ENCODE data around the gene GSAP. TPM values are rescaled to one million over a fixed set of nuclear protein-coding genes. Genes with fewer than 3 reads are reported as not detected.

The GSAP gene
- total RNA-seq, 2 donors from 2014 or later = 10.3 to 11.5 TPM

GRCh38 chr7:77318019-77318418 is 98.1 kb downstream of the GSAP start:
- ATAC-seq (no peak), DNase-seq (no peak)
- intact Hi-C loops (cut with DNase I) = no loop called here

DNA sequence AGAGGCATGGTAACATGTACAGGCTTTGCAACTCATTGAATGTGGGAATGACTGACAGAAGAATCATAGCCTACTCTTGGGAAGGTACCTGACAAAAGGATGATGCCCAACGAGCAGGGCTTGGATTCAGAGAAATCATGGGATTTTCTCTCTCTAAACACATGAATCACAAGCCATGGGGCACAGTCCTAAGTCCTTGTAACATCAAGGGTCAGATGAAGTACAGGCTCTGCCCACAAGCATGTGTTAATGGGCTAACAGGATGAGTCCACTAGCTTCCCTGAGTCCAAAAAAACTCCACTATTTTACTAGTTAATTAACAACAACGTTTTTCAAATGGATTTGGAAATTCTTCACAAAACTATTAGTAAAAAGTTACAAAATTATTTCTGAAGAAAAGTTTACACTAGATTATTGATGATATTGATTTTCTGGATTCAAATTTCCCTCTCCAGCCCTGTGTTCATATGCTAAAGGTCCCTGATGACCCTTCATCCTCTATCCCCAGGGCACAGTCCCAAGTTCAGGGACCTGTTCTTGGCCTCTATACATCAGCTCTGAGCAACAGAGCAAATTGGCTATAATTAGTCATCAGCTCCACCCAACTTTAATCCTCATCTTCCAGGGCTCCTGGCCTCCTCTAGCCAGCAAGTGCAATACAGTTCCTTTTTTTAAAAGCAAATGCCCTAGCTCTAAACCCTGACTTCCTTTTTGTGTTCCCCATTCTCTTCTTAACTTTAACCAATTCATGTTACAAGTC is 99.8 kb downstream of the GSAP start:
- intact Hi-C loops (cut with DNase I) = no loop called here
- DNase-seq = no peak
- ATAC-seq = no peak

GRCh38 chr7:77315182-77315591 is 101.0 kb downstream of the GSAP start:
- ATAC-seq (peak; percentile 52 to 90), DNase-seq (no peak)
- intact Hi-C loops (cut with DNase I) = no loop called here

- intact Hi-C loops (cut with DNase I) = no loop called here
- peak in 1 of 2 donors; percentile 59 for ATAC-seq
These were observed 102.2 kb downstream of the GSAP start for GRCh38 chr7:77313876-77314480.

GRCh38 chr7:77313085-77313484 is 103.1 kb downstream of the GSAP start:
- intact Hi-C loops (cut with DNase I) = no loop called here
- ATAC-seq (peak; percentile 25 to 75), DNase-seq (no peak)

More at GRCh38 chr7:77313876-77314480, 102.2 kb downstream of the GSAP start:
- DNase-seq = no peak

DNA sequence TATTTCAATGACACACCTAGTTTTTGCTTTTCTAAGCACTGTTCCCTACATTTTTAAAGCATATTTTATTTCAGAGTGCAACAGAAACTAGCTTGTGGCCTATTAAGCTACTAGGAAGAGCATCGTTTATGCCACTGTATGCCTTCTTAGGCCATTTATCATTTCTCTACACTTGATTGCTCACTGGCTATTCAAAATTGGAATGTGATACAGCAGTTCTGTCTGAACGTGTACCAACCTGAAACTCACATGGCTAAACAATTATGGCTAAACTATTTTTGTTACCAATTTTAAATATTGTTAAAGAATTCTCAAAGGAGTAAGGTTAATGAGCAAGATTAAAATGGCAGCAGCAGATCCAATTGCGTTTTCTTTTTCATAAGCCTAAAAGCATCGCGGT is 105.2 kb downstream of the GSAP start:
- intact Hi-C loops (cut with DNase I) = no loop called here
- DNase-seq (no peak), ATAC-seq (no peak)

- intact Hi-C loops (cut with DNase I) = no loop called here
- ATAC-seq = no peak
- no peak for DNase-seq
These were observed 106.4 kb downstream of the GSAP start for GRCh38 chr7:77309714-77310220.

- ATAC-seq (peak in 1 of 2 donors; percentile 55), DNase-seq (no peak)
- intact Hi-C loops (cut with DNase I) = no loop called here
These were observed 107.4 kb downstream of the GSAP start for GRCh38 chr7:77308792-77309191.

DNA sequence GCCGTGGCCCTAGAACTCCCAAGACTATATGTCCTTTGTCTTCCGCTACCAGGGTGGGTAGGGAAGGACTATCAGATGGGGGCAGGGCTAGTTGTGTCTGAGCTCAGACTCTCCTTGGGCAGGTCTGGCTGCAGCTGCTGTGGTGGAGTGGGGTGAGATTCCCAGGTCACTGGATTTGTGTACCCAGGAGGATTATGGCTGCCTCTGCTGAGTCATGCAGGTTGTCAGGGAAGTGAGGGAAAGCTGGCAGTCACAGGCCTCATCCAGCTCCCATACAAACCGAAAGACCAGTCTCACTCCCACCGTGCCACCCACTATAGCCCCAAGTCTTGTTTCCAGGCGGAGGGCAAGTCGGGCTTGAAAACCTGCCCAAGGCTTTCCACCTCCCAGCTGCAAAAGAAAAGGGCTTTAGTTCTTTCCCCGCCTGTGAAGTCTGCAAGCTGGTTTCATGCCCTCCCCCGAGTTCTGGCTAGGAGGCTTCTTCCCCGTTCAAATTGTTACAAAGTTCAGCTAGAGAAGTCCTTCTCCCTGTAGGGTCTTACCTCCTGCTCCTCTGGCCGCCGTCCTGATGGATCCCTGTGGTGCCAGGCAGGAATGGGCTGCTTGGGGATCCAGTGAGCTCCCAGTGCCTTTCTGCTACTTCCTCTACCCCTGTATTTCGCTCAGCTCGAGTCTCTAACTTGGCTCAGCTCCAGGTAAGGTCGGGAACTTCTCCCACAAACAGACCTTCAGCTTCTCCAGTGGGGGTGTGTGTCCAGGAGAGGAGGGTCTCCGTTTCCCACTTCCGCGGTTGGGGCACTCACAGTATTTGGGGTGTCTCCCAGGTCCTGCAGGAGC is 109.7 kb downstream of the GSAP start:
- ATAC-seq (no peak), DNase-seq (no peak)
- intact Hi-C loops (cut with DNase I) = no loop called here

- ATAC-seq (no peak), DNase-seq (no peak)
- intact Hi-C loops (cut with DNase I) = no loop called here
These were observed 120.6 kb downstream of the GSAP start for GRCh38 chr7:77295549-77295948.

DNA sequence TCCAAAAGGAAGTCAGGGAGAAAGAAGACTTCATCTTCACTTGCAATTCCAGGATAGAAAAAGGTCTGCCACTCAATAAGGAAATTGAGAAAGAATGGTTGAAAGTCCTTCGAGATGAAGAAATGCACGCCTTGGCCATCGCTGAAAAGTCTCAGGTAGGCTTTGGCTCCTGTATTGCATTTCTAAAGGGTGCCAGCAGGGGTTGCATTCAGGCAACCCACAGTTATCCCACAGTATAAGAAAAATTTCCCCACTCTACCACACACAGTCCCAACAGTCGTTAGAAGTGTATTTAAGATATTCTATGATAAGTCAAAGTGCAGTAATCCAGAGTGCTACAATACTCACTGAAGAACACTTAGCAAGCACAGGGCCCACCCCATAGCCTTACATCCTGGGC is 123.1 kb downstream of the GSAP start:
- DNase-seq (no peak), ATAC-seq (no peak)
- intact Hi-C loops (cut with DNase I) = no loop called here

- no peak for ATAC-seq
- DNase-seq = no peak
- intact Hi-C loops (cut with DNase I) = no loop called here
These were observed 125.7 kb downstream of the GSAP start for GRCh38 chr7:77290425-77290824.

DNA sequence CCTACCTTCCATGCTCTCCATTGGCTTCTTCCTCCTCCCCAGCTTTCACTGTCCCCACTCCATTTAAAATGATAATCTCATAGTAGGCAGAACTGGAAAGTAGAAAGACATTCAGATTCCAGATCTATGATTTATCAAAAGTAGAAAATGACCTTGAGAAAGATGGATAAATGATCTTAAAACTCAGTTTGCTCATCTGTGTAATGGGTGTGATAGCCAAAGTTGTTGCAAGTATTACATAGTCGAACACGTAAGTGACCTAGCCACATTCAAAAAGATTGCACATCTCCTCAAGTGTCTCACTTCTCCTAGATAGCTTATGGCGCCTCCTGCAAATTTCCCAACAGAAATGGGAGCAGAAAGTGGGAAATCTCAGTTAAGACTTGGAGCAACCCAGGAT is 126.8 kb downstream of the GSAP start:
- ATAC-seq = no peak
- DNase-seq = no peak
- intact Hi-C loops (cut with DNase I) = no loop called here

- ATAC-seq = no peak
- intact Hi-C loops (cut with DNase I) = no loop called here
- no peak for DNase-seq
These were observed 127.4 kb downstream of the GSAP start for GRCh38 chr7:77288676-77289320.

GRCh38 chr7:77284616-77285015 is 131.5 kb downstream of the GSAP start:
- no peak for DNase-seq
- intact Hi-C loops (cut with DNase I) = no loop called here
- no peak for ATAC-seq

DNA sequence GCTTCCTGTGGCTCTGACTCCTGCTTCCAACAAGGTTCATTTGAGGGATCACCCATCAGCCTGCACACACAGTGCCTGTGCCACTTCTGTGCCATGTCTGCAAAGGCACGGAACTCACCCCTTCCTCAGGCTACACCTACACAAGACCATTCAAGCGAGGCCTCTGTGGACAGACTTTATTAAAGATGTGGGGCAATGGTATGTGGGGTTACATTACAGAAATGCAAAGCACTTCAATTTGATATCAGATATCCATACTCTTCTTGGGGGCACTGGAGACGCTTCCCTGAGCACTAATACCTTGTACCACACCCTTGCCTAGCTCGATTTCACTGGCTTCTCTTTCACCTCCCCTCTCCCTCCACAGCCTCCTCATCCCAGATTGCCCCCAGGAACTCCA is 132.1 kb downstream of the GSAP start:
- intact Hi-C loops (cut with DNase I) = no loop called here
- ATAC-seq = no peak
- no peak for DNase-seq

- ATAC-seq = peak; percentile 55 to 56
- intact Hi-C loops (cut with DNase I) = no loop called here
- DNase-seq = no peak
These were observed 133.3 kb downstream of the GSAP start for GRCh38 chr7:77282897-77283296.

DNA sequence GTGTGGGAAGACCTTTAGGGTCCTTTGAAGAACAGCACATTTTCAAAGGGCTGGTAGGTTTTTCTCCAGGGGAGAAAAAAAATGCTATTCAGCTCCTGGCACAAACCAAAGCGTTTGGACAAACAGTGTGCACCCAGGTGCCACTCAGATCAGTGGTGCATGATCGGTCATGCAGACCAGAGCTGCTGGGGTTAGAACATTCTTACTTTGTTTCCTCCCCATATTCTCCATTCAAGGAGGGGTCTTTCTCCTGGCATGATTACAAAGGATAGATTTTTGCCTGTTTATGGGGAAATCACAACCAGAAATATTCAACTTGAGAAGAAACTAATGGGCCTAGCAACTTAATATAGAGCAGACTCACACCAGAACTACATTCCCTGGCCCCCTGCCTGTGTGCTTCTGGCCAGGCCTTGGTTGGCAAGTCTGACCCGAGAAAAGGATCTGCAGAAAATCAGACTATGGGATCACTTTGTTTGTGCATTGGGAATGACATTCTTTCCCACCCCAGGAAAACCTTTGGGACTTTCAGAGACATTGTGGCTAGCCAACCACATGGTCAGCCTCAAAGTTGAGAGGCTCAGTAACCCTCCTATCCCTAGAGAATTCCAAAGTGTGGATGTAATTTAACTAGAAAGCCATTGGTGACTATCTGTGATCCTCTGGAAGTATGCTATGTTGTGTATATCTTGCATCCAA is 134.2 kb downstream of the GSAP start:
- intact Hi-C loops (cut with DNase I) = no loop called here
- ATAC-seq = peak; percentile 78 to 89
- DNase-seq = no peak

GRCh38 chr7:77276120-77276519 is 140.0 kb downstream of the GSAP start:
- DNase-seq = no peak
- intact Hi-C loops (cut with DNase I) = no loop called here
- ATAC-seq = no peak
